Brain microvascular endothelial cell (primary cell): ENCODE data around the gene TOMM40L.

Experiments used
- DNase-seq: peaks from one replicate; pipeline ENCODE4 v3.0.0-alpha.2; 2020
- H3K27ac ChIP-seq: fragments of 250-450 bp; sonication (Bioruptor Pico); 2 replicates; pipeline ENCODE4 v1.5.1; 2020; ENCODE audit warnings: mild to moderate bottlenecking, moderate library complexity
- H3K27me3 ChIP-seq: fragments of 250-450 bp; sonication (Bioruptor Pico); replicated peaks from 2 replicates; pipeline ENCODE4 v1.5.1; 2020; ENCODE audit warnings: mild to moderate bottlenecking
- H3K36me3 ChIP-seq: fragments of 250-450 bp; sonication (Bioruptor Pico); replicated peaks from 2 replicates; pipeline ENCODE4 v1.5.1; 2020; ENCODE audit warnings: mild to moderate bottlenecking
- H3K4me3 ChIP-seq: 2 replicates; pipeline ENCODE4 v1.5.1; 2011; ENCODE audit warnings: low read depth, mild to moderate bottlenecking, control low read depth, low read length, moderate library complexity
- in situ Hi-C: cut with HindIII; loops from 2 replicates; pipeline ENCODE4 v1.10.0; 2017; ENCODE audit warnings: low sequenced_read_pairs, low pct_ligation_motif_present
- TF ChIP-seq, protein P1 (sequence below): IDR thresholded peaks from 2 replicates; pipeline ENCODE4 v1.5.1; 2011; ENCODE audit warnings: low read depth, mild to moderate bottlenecking, moderate library complexity, low read length, control low read depth, inconsistent platforms; ENCODE audit errors: missing control alignments

Gene TOMM40L

DNA sequence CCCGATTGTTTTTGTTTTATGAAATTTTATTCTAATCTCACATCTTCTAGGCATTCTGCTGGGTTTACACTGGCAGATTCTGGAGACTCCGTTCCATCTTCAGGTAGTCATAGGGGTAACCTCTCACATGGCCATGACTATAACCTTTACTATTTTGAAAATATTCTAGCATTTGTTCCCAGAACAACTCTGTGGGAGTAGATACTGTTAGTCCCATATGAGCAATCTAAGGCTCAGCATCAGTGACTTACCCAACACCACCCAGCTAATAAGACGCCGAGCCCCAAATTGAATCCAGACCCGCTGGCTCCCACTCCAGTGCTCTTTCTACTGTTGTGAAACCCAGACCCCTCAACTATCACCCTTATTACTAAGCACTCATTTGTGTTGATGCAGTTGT is 36.8 kb upstream of the TOMM40L start:
- in situ Hi-C loops: no loop called here
- H3K27ac ChIP-seq: no peak overlapping the region

DNA sequence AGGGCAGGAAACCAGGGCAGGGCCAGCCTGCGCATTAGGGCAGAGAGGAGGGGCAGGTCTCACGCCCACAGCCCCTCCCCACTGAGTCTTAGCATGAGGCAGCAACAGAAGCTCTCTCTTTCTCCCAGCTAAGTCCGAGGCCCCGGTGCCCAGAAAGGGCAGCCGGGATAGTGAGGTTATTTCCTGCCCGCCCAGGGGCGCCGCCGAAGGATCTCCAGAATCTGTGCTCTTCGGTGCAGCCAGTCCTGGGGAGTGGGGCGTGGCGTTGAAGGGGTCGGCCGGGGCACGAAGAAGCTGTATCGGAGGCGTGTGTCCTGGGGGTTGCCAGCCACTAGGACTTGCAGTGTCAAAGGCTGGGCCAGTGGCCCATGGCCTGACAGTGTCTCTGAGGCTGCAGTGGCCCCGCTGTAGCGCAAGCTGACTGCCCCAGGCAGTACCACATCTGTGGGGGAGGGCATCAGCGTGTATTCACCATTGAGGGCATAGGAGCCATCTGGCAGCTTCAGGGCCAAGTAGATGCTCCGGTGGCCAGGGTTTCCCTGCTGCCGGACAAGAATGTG is 34.8 kb upstream of the TOMM40L start:
- H3K4me3 ChIP-seq: no peak overlapping the region
- TF ChIP-seq, protein P1, sequence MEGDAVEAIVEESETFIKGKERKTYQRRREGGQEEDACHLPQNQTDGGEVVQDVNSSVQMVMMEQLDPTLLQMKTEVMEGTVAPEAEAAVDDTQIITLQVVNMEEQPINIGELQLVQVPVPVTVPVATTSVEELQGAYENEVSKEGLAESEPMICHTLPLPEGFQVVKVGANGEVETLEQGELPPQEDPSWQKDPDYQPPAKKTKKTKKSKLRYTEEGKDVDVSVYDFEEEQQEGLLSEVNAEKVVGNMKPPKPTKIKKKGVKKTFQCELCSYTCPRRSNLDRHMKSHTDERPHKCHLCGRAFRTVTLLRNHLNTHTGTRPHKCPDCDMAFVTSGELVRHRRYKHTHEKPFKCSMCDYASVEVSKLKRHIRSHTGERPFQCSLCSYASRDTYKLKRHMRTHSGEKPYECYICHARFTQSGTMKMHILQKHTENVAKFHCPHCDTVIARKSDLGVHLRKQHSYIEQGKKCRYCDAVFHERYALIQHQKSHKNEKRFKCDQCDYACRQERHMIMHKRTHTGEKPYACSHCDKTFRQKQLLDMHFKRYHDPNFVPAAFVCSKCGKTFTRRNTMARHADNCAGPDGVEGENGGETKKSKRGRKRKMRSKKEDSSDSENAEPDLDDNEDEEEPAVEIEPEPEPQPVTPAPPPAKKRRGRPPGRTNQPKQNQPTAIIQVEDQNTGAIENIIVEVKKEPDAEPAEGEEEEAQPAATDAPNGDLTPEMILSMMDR: no peak
- no peaks in the 10 kb centered on the region for H3K36me3 ChIP-seq
- DNase-seq: no peak
- no peaks in the 10 kb centered on the region for H3K27me3 ChIP-seq
- no peak overlapping the region for H3K27ac ChIP-seq
- in situ Hi-C loops: no loop called here

More for the DNA sequence above, 36.8 kb upstream of the TOMM40L start:
- DNase-seq: no peak
- TF ChIP-seq, protein P1: no peak
- Histone ChIP-seq H3K4me3 (no peak overlapping the region), H3K36me3 (no peaks in the 10 kb centered on the region), H3K27me3 (no peaks in the 10 kb centered on the region)

DNA sequence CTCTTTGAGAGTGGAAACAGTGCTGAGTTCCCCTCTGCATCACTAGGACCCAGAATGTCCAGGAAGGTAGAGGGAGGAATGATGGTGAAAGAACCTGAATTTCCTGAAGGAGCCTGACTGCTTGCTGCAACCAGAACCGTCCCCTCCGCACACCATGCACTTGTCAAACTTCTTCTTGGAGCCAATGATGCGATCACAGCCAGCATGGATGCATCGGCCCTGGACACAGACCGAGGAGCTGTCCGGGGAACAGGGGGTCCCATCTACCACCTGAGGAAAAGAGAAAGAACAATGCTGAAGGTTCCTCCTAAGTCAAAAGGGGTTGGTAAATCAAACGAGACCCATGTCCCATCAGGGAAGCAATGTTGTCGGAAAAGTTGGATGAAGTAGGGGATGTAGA is 33.9 kb upstream of the TOMM40L start:
- TF ChIP-seq, protein P1: no peak
- Histone ChIP-seq H3K36me3 (no peaks in the 10 kb centered on the region), H3K4me3 (no peak overlapping the region), H3K27me3 (no peaks in the 10 kb centered on the region), H3K27ac (no peak overlapping the region)
- DNase-seq: no peak
- in situ Hi-C loops: no loop called here

DNA sequence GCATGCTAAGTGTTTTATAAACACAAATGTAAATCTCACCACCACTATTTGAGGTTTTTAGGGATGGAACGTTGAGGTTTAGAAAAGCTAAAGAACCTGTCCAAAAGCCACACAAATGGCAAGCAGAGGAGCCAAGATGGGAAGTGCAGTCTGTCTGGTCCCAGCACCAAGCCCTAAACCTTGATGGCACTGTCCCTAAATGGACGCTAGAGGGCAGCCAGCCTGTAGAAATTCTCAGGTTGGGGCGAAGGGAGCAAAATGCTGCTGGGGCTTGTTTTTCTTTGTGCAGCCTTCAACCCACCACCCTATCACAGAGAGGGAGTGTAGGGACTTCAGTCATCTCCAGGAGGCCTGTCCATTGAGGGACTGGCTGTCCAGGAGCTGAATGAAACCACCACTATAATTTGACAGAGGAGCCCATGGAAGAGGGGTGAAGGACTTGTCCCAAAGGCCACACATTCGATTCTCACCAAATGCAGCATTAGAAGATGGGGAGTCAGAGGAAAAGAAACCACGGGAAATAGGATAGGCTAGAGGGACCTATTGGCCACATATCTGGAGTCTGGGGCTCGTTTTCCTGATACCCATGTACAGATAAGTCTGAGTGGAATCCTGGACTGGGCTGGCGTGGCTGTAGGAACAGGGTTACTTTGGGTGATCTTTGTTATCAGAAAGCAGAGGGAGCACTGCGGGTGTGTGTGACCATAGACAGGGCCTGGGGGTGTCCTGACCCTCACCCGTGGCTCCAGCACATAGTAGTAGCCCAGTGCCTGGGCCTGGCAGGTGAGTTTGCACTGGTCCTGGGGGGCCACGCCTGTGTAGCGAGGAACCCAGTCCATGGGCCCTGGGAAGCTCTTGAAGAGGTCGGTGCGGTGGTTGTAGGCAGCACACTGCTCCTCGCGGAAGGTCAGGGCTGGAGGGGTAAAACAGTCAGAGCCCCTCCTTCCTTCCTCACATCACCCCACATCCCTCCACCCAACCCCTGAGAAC is 33.1 kb upstream of the TOMM40L start:
- TF ChIP-seq, protein P1: peak; percentile 95
- Histone ChIP-seq H3K27me3 (no peaks in the 10 kb centered on the region), H3K36me3 (no peaks in the 10 kb centered on the region), H3K27ac (no peak overlapping the region), H3K4me3 (no peak overlapping the region)
- in situ Hi-C loops: no loop called here
- peak; percentile 63 for DNase-seq

DNA sequence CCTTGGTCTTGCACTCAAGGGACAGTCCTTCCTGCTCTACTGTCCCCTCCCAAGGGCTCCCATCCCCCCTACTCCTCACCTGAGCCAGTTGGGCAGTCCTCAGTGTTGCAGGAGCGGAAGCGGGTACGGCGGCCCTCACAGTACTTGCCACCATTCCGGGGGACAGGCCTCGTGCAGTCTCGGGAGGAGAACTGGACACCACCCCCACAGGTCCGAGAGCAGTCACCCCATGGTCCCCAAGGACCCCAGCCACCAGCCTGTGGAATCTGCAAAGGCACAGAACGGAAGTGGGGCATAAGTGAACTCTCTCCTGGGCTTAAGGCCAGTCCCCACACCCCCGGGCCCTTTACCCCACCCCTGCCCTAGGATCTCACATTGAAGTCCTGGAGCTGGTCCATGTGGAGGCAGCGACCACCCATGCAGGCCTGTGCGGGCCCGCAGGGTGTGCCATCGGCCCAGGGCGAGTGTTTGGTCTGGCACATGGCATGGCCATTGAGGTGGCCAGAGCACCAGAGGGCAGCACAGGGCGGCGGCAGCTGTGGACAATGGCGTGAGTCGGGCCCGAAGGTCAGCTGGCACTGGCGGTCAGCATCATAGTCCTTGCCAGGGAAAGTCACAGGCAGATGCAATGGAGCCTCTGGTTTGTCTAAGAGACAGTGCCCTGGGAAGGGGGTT is 32.2 kb upstream of the TOMM40L start:
- TF ChIP-seq, protein P1: peak; percentile 19
- no peak overlapping the region for H3K27ac ChIP-seq
- no peaks in the 10 kb centered on the region for H3K36me3 ChIP-seq
- in situ Hi-C loops: no loop called here
- H3K27me3 ChIP-seq: no peaks in the 10 kb centered on the region
- no peak overlapping the region for H3K4me3 ChIP-seq
- no peak for DNase-seq
